T-helper 1 cell treated with Interleukin-12 subunit alpha and Interleukin-12 subunit beta and Interleukin-4 antibody, amounts not matched to agents 30 μg/mL and 1 μg/mL, for 36 hours (primary cell): ENCODE results near the gene TMEM232.

Experiments used
- H3K27ac Mint-ChIP-seq: one replicate; pipeline ENCODE4 v1.8.0; 2021; ENCODE audit warnings: mild to moderate bottlenecking, mixed read lengths
- H3K27me3 Mint-ChIP-seq: one replicate; pipeline ENCODE4 v1.8.0; 2021; ENCODE audit warnings: low read depth, mixed read lengths
- H3K36me3 Mint-ChIP-seq: one replicate; pipeline ENCODE4 v1.8.0; 2021; ENCODE audit warnings: low read depth, mixed read lengths
- H3K4me1 Mint-ChIP-seq: one replicate; pipeline ENCODE4 v1.8.0; 2021; ENCODE audit warnings: low read depth, mixed read lengths
- H3K4me3 Mint-ChIP-seq: one replicate; pipeline ENCODE4 v1.8.0; 2021; ENCODE audit warnings: mild to moderate bottlenecking, moderate library complexity, mixed read lengths
- H3K9me3 Mint-ChIP-seq: one replicate; pipeline ENCODE4 v1.8.0; 2021; ENCODE audit warnings: mixed read lengths

TMEM232 gene

DNA sequence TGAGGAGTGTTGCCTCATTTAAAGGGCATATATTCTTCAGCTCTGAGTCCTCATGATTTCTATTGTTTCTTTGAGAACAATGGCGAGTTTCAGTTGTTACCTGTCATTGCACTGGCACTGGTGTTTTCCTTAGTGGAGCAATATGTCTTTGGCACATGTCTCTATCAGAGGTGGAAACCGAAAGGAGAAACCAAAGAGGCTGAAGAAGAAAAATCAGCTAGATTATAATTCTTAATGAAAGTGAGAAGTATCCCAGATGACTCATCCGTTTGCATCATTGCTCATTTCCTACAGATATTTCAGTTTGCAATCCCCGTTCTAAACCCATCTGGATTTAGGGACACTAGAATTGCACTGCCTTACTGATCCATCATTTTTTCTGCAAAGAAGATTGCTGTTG lies 324.6 kb downstream of the TMEM232 start:
- no peak overlapping the region for H3K4me3 Mint-ChIP-seq
- H3K27me3 Mint-ChIP-seq: no peaks in the 10 kb centered on the region
- H3K27ac Mint-ChIP-seq: no peak overlapping the region
- H3K9me3 Mint-ChIP-seq: no peaks in the 10 kb centered on the region
- H3K36me3 Mint-ChIP-seq: no peaks in the 10 kb centered on the region
- no peaks in the 10 kb centered on the region for H3K4me1 Mint-ChIP-seq

DNA sequence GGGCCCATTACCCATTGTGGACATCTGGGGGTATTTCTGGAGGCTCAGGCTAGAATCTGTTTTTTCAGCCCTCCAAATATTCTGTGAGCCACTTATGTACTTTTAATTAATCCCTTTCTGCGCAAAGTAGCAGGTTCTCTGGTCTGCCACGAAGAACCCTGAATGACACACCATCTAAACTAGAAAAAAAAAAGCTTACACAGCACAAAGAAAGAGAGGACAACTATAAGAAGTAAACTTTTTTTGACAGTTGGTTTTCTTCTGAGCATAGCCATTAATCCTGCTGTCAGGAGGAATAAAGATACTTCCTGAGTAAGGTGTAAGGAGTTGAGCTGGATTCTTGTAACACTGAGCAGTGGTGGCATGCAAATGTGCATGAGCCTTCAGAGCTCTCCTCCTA lies 327.5 kb downstream of the TMEM232 start:
- H3K27ac Mint-ChIP-seq: no peak overlapping the region
- no peaks in the 10 kb centered on the region for H3K36me3 Mint-ChIP-seq

DNA sequence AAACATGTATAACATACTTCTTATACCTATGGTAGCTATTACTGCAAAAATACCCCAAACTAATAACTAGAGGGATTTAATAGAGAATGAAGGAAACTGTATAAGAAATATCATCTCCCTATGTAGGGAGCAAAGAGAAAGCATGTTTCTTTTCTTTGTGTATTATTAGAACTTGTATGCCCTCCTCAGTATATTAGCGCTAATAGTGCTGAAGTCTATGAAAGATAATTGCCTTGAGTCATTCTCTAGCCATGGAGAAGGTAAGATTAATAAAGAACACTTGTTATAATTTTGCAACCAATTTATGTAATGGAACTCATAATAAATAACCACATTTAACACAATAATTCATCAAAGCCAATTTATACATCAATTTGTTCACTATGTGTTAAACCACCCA lies 329.2 kb downstream of the TMEM232 start:
- Mint-ChIP-seq H3K9me3 (no peaks in the 10 kb centered on the region), H3K36me3 (no peaks in the 10 kb centered on the region), H3K27me3 (no peaks in the 10 kb centered on the region), H3K27ac (no peak overlapping the region), H3K4me3 (no peak overlapping the region), H3K4me1 (no peaks in the 10 kb centered on the region)

More for the DNA sequence above, 327.5 kb downstream of the TMEM232 start:
- no peaks in the 10 kb centered on the region for H3K9me3 Mint-ChIP-seq
- no peaks in the 10 kb centered on the region for H3K27me3 Mint-ChIP-seq
- H3K4me3 Mint-ChIP-seq: no peak overlapping the region
- H3K4me1 Mint-ChIP-seq: no peaks in the 10 kb centered on the region

DNA sequence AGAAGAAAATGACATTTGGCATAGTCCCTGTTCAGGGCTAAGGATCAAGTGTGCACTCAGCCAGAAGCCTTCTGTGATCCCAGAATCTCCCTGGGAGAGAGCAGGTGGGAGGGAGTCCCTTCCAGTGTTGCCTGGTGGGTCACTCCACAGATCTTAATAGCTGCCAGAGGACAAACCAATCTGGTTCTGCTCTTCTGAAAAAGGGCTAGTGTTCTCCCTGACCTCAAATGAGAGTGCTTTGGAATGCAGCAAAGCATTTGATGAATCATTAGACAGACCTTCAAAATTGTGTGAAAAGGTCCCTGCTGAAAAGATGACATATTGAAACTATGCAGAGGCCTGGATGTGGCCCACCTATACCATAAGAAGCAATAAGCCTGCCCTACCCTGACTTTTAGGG lies 339.7 kb downstream of the TMEM232 start:
- Mint-ChIP-seq H3K36me3 (no peaks in the 10 kb centered on the region), H3K4me3 (no peak overlapping the region), H3K27ac (no peak overlapping the region), H3K9me3 (no peaks in the 10 kb centered on the region), H3K4me1 (no peaks in the 10 kb centered on the region), H3K27me3 (no peaks in the 10 kb centered on the region)

DNA sequence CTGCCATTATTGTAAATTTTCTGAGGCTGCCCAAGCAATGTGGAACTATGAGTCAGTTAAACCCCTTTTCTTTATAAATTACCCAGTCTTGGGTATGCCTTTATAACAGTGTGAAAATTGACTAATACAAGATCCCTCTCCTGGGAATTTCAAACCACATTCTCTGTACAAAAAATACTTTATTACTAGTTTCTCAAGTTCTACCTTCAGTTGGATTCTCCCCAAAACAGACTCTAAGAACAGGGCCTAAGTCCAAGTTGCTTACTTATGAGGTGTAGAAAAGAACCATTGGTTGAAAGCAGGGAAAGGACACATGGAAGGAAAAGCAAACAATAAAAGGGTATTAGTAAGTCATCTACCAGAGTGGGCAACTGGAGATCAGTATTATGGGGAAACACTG lies 343.2 kb downstream of the TMEM232 start:
- no peak overlapping the region for H3K27ac Mint-ChIP-seq
- H3K27me3 Mint-ChIP-seq: no peaks in the 10 kb centered on the region
- H3K9me3 Mint-ChIP-seq: no peaks in the 10 kb centered on the region
- H3K4me3 Mint-ChIP-seq: no peak overlapping the region
- H3K36me3 Mint-ChIP-seq: no peaks in the 10 kb centered on the region
- no peaks in the 10 kb centered on the region for H3K4me1 Mint-ChIP-seq

DNA sequence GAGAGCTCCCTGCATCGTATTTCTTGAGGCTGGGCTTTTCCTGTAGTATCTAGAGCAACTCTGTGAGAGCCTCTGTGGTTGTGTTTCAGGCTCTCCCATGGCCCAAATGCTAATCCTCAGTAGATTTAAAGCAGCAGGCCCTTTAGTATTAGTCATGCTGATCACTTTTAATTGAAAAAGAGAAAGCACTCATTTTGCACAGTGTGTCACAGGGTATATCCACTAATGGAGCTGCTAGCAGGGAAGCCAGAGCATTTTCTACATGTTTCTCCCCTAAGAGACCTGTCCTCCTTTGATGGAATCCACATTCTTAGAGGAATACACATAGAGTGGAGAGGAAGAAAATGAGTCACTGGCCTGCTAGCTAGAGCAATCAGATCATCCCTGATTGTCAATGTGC lies 348.5 kb downstream of the TMEM232 start:
- H3K9me3 Mint-ChIP-seq: no peaks in the 10 kb centered on the region
- H3K27me3 Mint-ChIP-seq: no peaks in the 10 kb centered on the region
- H3K27ac Mint-ChIP-seq: no peak overlapping the region
- no peak overlapping the region for H3K4me3 Mint-ChIP-seq
- H3K4me1 Mint-ChIP-seq: no peaks in the 10 kb centered on the region
- H3K36me3 Mint-ChIP-seq: no peaks in the 10 kb centered on the region

DNA sequence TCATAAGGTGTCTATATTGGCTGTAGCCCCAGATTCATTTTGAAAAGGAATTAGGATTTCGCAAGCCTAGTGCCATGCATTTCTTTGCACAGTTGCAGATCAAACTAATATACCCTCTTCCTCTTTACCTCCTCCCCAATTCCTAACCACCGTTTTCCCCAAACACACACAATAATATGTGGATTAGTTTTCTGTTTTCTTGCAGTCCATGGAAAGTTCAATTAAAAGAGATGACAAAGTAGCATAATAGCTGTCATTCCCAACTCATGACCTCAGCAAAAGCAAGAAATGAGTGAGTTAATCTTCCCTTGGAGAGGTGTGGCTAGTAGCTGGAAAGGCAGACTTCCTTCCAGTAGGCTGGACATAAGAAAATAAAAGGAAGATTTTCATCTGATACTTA lies 349.1 kb downstream of the TMEM232 start:
- H3K27me3 Mint-ChIP-seq: no peaks in the 10 kb centered on the region
- no peaks in the 10 kb centered on the region for H3K36me3 Mint-ChIP-seq
- H3K4me1 Mint-ChIP-seq: no peaks in the 10 kb centered on the region
- no peak overlapping the region for H3K27ac Mint-ChIP-seq
- no peak overlapping the region for H3K4me3 Mint-ChIP-seq
- H3K9me3 Mint-ChIP-seq: no peaks in the 10 kb centered on the region

DNA sequence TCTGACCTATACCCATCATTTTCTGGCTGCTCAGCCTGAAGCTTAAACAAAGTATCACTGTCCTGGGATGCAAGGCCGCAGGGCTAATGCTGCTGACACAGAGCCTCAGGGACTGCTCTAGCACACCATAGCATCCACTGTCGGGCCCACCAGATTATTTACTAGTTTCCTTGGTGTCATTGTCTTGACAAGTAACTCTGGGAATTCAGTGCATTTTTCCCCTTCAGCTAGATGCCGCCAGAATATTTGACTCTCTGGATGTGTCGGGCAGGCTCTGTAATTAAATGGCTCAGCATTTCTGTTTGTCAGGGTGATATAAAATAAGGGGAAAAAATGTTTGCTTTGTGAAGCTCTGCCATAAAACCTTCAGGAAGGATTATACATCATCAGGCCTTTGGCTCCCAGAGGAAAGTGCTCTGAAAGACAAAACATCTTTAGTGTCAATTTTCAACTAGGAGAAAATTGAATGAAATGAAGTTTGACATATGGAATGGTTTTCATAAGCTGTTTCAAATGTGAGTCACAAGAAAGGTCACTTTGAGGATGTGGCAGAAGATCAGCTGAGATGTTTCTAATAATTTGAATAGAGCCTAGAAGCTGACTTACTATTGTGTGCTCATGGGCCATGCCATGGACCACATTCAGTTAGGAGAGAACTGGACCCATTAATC lies 350.1 kb downstream of the TMEM232 start:
- Mint-ChIP-seq H3K4me1 (no peaks in the 10 kb centered on the region), H3K4me3 (no peak overlapping the region), H3K27me3 (no peaks in the 10 kb centered on the region), H3K27ac (no peak overlapping the region), H3K36me3 (no peaks in the 10 kb centered on the region), H3K9me3 (no peaks in the 10 kb centered on the region)

DNA sequence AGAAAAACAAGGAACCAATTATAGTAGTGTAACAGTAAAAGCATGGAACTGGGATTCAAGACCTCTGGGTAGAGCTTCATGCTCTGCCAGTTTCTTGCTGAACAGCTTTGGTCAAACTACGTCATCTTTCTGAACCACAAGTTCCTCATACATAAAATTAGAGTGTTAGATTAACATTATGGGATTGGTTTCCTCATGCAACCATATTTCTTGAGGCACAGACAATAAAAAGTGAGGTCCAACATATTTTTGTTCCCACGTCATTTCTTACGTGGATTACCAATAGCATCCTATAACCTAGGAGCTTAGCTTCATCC lies 354.8 kb downstream of the TMEM232 start:
- no peaks in the 10 kb centered on the region for H3K27me3 Mint-ChIP-seq
- H3K27ac Mint-ChIP-seq: no peak overlapping the region
- no peaks in the 10 kb centered on the region for H3K9me3 Mint-ChIP-seq
- H3K4me1 Mint-ChIP-seq: no peaks in the 10 kb centered on the region
- no peak overlapping the region for H3K4me3 Mint-ChIP-seq
- H3K36me3 Mint-ChIP-seq: no peaks in the 10 kb centered on the region

DNA sequence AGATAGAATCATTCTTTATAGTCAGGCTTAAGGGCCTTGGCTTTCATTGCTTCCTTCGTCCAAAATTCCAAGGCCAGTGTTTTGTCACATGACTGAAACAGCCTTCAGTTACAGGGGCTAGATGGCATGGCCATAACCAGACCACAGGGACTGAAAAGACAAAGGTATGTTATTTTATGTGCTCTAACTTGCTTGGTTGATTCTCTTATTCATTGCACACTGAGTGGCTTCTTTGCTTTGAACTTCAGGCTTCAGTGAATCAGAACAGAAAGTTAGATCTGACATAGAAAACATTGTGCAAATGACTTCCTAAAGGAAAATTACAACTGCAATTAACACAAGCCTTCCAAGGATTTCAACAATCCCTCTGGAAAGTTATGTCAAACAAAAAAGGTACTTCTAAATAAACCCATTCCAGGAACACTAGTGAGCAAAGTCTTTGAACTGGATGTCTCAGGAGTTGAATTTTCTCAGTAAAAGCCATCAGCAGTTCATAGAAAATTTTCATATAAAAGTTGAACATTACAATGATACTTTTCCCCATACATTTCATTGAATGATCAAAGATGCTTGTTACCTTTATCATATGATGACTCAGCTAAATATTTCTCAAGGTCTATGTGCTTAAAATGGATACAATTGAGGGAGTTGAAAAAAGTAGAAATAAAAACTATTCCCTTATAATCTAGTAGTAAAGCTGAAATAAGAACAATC lies 355.3 kb downstream of the TMEM232 start:
- Mint-ChIP-seq H3K4me1 (no peaks in the 10 kb centered on the region), H3K4me3 (no peak overlapping the region), H3K27ac (no peak overlapping the region), H3K36me3 (no peaks in the 10 kb centered on the region), H3K27me3 (no peaks in the 10 kb centered on the region), H3K9me3 (no peaks in the 10 kb centered on the region)
